Esophagus squamous epithelium (tissue), 5 donors: ENCODE results near the gene CPXM2. TPM values are rescaled to one million over a fixed set of nuclear protein-coding genes. Genes with fewer than 3 reads are reported as not detected.

Experiments
- DNase-seq: peaks from one replicate; lab custom pipeline; 2025; lab: John Stamatoyannopoulos, UW
- H3K27ac ChIP-seq, 4 donors: fragments of 200-600 bp; sonication (generic); one replicate each; pipeline ENCODE4 v1.5.1; 2016 to 2019; ENCODE audit warnings: mild to moderate bottlenecking in 1 of 4
- H3K27me3 ChIP-seq, 4 donors: fragments of 200-600 bp; sonication (generic); 1 replicate in 3 of 4; 2 replicates in 1 of 4; pipeline versions ENCODE4 v1.5.1 to v1.6.0; 2017 to 2021; ENCODE audit warnings: antibody characterized with exemption in 1 of 4
- H3K36me3 ChIP-seq, 3 donors: fragments of 200-600 bp; sonication (generic); one replicate each; pipeline ENCODE4 v1.5.1; 2016 to 2019
- H3K4me1 ChIP-seq, 3 donors: fragments of 200-600 bp; sonication (generic); one replicate each; pipeline ENCODE4 v1.5.1; 2017 to 2019
- H3K4me3 ChIP-seq, 4 donors: fragments of 200-600 bp; sonication (generic); 1 replicate in 3 of 4; 2 replicates in 1 of 4; pipeline ENCODE4 v1.5.1; 2016 to 2019; ENCODE audit warnings: mild to moderate bottlenecking in 2 of 4, moderate library complexity in 1 of 4
- H3K9me3 ChIP-seq, 3 donors: fragments of 200-600 bp; sonication (generic); one replicate each; pipeline ENCODE4 v1.5.1; 2016 to 2019
- CTCF ChIP-seq, 6 experiments: fragments of 450-650 bp in 4 of 6; fragments of 200-600 bp in 2 of 6; sonication (generic) in 2 of 6; IDR thresholded peaks; one replicate each; pipeline ENCODE4 v1.5.1; 2016 to 2019; ENCODE audit warnings: antibody characterized with exemption in 6 of 6, mild to moderate bottlenecking in 4 of 6, moderate library complexity in 4 of 6
- POLR2A ChIP-seq, 4 donors: fragments of 450-650 bp; IDR thresholded peaks; one replicate each; pipeline ENCODE4 v1.6.1; 2017; ENCODE audit warnings: antibody characterized with exemption in 4 of 4, mild to moderate bottlenecking in 4 of 4, moderate library complexity in 3 of 4
- WGBS, 2 donors: methylation state at CpG; one replicate each; pipeline ENCODE4 v1.1.5; 2018; 5-methylcytosine and 5-hydroxymethylcytosine counted together
- intact Hi-C: fragments of 100-400 bp; cut with DNase I; formaldehyde crosslinking; loops from one replicate; pipeline ENCODE4 v1.15.0; 2022
- total RNA-seq, 4 donors: library from RNA; depleted of rRNA; stranded (reverse); fragments of >200 nt; gene quantifications; one replicate each; pipeline ENCODE4 v1.1.0, GENCODE V29; 2016
- donor health status: DM: yes; HTN: yes; CAD: no.

Gene CPXM2
- total RNA-seq, 4 donors from 2014 or later, result 2.5 to 9.2 (median 3.0) TPM

DNA sequence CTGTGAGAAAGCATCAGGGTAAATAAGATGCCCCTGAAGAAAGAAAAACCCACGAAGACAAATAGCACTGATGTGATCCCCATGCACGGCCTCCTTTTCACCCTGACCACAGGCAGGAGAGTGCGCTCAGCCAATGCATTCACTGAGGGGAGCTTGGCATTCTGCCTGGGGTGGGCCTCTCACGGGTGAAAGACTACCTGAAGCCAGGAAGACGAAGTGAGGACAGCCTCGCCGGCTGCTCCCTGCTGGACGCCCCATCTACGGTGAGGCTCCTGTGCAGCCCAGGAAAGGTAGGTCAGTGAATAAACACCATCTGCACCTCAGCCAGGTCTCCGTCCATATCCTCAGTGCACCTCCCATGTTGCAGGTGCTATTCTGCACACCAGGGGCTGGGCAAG, 32.0 kb downstream of the CPXM2 start:
- intact Hi-C loops, result no loop called here
- TF ChIP-seq POLR2A (IDR thresholded peaks at IDR 0.05), result no peak
- no peak for TF ChIP-seq CTCF (IDR thresholded peaks at IDR 0.05)
- no peak overlapping the region for H3K4me3 ChIP-seq
- no peak overlapping the region for H3K27ac ChIP-seq
- no peaks in the 10 kb centered on the region for H3K36me3 ChIP-seq
- WGBS, 2 donors, result 60 to 74% methylated on average over 1 to 5 of the region's 10 CpGs
- no peaks in the 10 kb centered on the region for H3K9me3 ChIP-seq
- peaks cover 0 to 36% (median 17%) of the 10 kb centered on the region in 3 donors for H3K4me1 ChIP-seq
- no peaks in the 10 kb centered on the region for H3K27me3 ChIP-seq
- no peak for DNase-seq

DNA sequence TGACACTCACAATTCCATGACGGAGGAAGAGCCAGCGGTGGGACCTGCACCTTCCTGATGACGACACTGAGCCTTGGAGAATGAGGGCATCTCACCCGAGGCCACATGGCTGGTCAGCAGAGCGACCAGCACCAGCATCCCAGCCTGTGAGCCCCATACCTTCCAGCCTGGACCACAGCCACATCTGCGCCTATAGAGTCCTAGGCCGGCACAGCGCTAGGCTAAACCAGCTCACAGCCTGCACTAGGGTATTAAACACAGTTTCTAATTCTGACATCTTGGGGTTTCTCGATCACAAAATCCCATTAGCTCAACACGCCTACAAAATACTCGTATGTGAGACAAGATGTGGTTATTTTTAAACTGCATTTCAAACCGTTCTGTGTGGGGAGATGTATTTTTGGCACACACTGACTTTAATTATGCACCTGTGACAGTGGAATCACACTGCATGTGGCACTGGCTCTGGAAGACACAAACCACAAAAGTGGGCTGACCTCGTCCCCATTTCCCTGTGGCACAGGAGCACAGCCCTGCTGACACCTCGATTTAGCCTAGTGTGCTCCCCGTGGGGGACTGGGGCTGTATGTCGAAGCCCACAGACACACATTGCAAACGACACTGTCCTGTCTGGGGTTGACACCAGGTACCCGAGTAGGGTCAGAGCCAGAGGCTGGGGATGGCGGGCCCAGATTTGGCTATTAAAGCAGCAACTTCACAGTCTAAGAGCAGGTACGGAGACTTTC, 32.5 kb downstream of the CPXM2 start:
- Histone ChIP-seq H3K27me3 (no peaks in the 10 kb centered on the region), H3K4me1 (peaks cover 0 to 32% (median 12%) of the 10 kb centered on the region in 3 donors), H3K4me3 (no peak overlapping the region), H3K9me3 (no peaks in the 10 kb centered on the region), H3K36me3 (no peaks in the 10 kb centered on the region), H3K27ac (no peak overlapping the region)
- intact Hi-C loops, result no loop called here
- no peak for TF ChIP-seq CTCF (IDR thresholded peaks at IDR 0.05)
- no peak for DNase-seq
- WGBS, 2 donors, result 78 to 89% methylated on average over 11 to 18 of the region's 20 CpGs

DNA sequence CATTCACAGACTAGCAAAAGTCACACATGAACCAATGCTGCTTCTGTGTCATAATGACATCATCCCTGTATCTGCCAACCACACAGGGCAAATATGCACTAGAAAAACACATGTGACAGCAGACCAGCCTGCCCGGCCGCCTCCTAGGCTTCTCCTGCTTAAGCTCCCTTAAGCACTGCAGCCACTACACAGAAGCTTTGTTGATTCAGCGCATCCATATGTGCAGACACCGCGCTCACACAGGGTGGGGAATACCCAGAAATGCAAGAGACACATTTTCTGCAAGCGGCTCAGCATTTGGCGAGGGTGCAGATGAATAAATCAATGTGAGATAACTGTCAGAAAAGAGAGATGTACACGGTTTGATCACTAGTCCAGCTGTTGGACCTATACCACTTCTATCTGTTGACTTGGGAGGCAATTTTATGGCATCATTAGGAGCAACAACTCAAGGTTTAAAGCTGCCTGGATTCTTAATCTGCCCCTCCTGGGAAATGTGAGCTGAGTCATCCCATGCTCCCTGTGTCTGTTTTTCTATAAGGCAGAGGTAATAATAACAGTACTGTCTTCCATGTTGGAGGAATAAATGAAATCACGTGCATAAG, 33.4 kb downstream of the CPXM2 start:
- Histone ChIP-seq H3K27ac (peak overlapping the region in 2 of 4 donors; percentile 6 to 34), H3K36me3 (no peaks in the 10 kb centered on the region), H3K27me3 (no peaks in the 10 kb centered on the region), H3K4me3 (no peak overlapping the region), H3K9me3 (no peaks in the 10 kb centered on the region), H3K4me1 (peaks cover 0 to 23% (median 5%) of the 10 kb centered on the region in 3 donors)
- no peak for DNase-seq
- TF ChIP-seq CTCF (IDR thresholded peaks at IDR 0.05), result no peak
- TF ChIP-seq POLR2A (IDR thresholded peaks at IDR 0.05), result no peak
- WGBS, 2 donors, result 30 to 50% methylated on average over 4 of the region's 9 CpGs
- intact Hi-C loops, result no loop called here

GRCh38 chr10:123857616-123858015, 34.0 kb downstream of the CPXM2 start:
- TF ChIP-seq POLR2A (IDR thresholded peaks at IDR 0.05), result no peak
- no peak for TF ChIP-seq CTCF (IDR thresholded peaks at IDR 0.05)
- DNase-seq, result no peak
- Histone ChIP-seq H3K27me3 (no peaks in the 10 kb centered on the region), H3K9me3 (no peaks in the 10 kb centered on the region), H3K4me1 (peaks cover 0 to 17% (median 0%) of the 10 kb centered on the region in 3 donors), H3K27ac (peak overlapping the region in 3 of 4 donors; percentile 6 to 34 (median 13)), H3K36me3 (no peaks in the 10 kb centered on the region), H3K4me3 (no peak overlapping the region)
- 86 to 91% methylated on average over 19 of the region's 19 CpGs for WGBS, 2 donors
- intact Hi-C loops, result no loop called here

GRCh38 chr10:123855008-123855684, 36.5 kb downstream of the CPXM2 start:
- 57 to 65% methylated on average over 7 of the region's 7 CpGs for WGBS, 2 donors
- Histone ChIP-seq H3K9me3 (no peaks in the 10 kb centered on the region), H3K4me3 (no peak overlapping the region), H3K4me1 (peaks cover 0 to 12% (median 0%) of the 10 kb centered on the region in 3 donors), H3K27me3 (no peaks in the 10 kb centered on the region), H3K27ac (no peak overlapping the region), H3K36me3 (no peaks in the 10 kb centered on the region)
- TF ChIP-seq POLR2A (IDR thresholded peaks at IDR 0.05), result no peak
- no peak for TF ChIP-seq CTCF (IDR thresholded peaks at IDR 0.05)
- no peak for DNase-seq
- intact Hi-C loops, result no loop called here
